Measurements from ENCODE around the gene GCFC2. TPM values are rescaled to one million over a fixed set of nuclear protein-coding genes. Genes with fewer than 3 reads are reported as not detected.

The GCFC2 gene
- total RNA-seq, 1 donor from 2014 or later, result 9.6 TPM

DNA sequence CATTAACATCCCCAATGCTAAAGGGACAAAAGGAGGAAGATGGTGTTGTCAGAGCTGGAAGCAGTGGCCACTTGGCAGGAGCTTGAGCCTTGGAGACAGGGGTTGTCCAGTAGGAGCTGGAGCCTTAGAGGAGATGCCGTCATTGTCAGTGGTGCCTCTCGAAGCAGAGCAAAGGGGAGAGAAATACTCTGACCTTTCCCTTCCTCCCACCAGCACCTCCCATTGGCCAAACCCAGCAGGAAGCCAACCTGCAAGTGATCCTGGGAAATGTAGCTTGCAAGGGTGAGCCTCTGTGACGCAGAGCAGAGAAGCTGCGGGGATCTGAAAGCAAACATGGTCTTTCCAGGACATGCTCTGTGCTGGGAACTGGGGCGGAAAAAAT, 97.9 kb downstream of the GCFC2 start:
- peaks cover 5% of the 10 kb centered on the region for H3K4me1 ChIP-seq
- peaks cover 5% of the 10 kb centered on the region for H3K9me3 ChIP-seq (replicated peaks)
- H3K36me3 ChIP-seq, result no peaks in the 10 kb centered on the region
- peaks cover 30% of the 10 kb centered on the region for H3K27me3 ChIP-seq (ENCODE audit: low read depth)
- no peak overlapping the region for H3K4me3 ChIP-seq
- H3K27ac ChIP-seq (replicated peaks), result no peak overlapping the region
- TF ChIP-seq, protein P1, sequence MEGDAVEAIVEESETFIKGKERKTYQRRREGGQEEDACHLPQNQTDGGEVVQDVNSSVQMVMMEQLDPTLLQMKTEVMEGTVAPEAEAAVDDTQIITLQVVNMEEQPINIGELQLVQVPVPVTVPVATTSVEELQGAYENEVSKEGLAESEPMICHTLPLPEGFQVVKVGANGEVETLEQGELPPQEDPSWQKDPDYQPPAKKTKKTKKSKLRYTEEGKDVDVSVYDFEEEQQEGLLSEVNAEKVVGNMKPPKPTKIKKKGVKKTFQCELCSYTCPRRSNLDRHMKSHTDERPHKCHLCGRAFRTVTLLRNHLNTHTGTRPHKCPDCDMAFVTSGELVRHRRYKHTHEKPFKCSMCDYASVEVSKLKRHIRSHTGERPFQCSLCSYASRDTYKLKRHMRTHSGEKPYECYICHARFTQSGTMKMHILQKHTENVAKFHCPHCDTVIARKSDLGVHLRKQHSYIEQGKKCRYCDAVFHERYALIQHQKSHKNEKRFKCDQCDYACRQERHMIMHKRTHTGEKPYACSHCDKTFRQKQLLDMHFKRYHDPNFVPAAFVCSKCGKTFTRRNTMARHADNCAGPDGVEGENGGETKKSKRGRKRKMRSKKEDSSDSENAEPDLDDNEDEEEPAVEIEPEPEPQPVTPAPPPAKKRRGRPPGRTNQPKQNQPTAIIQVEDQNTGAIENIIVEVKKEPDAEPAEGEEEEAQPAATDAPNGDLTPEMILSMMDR (IDR thresholded peaks at IDR 0.05; ENCODE audit: borderline replicate concordance), result no peak
- DNase-seq, result no peak
- intact Hi-C loops (cut with micrococcal nuclease), result no loop called here

Other genes with a start within 250 kb of the GCFC2 start
- 0.41 TPM for gene EVA1A, start 150.0 kb downstream of the GCFC2 start, total RNA-seq
- 57.0 TPM for gene MRPL19, start 64.1 kb downstream of the GCFC2 start, total RNA-seq